Activated CD4-positive, alpha-beta T cell treated with anti-CD3 and anti-CD28 coated beads, Interleukin-2, amount 50 U/mL, for 48 hours (primary cell): Measurements from ENCODE around the gene PTER.
A peak's percentile ranks its signal among the peaks of the same experiment; 100 is the strongest.

Experiments
- DNase-seq, 2 experiments: peaks; one replicate each; pipeline ENCODE4 v3.0.0-alpha.2; 2020

The PTER gene

GRCh38 chr10:16436758-16437539 lies at the start of gene PTER:
Gene PTER, plus strand, starts transcription at chr10:16437010. Its CDS starts 47,375 bp downstream, at chr10:16484385.
- DNase-seq = peak; percentile 100

GRCh38 chr10:16392531-16393069 lies 44.2 kb upstream of the PTER start:
- no peak for DNase-seq

- DNase-seq = no peak
These were observed 43.4 kb upstream of the PTER start for GRCh38 chr10:16393271-16393858.

DNA sequence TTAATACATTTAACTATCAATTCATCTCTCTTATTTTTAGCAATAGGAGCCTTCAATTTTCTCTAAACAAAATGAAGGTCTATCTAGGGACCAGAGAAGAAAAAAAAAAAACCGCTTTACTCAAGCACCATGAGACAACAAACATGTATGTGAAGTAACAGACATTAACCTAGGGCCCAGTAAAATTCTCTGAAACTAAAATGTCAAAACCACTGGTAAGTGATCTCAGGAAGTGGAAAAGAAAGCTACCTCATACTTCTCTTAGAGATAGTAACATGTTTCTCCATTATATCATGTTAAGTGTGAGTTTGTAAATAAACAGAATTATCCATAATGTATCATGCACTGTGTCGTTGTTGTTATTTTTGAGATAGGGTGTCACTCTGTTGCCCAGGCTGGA lies 35.4 kb upstream of the PTER start:
- no peak for DNase-seq

GRCh38 chr10:16408379-16408778 lies 28.4 kb upstream of the PTER start:
- no peak for DNase-seq

DNA sequence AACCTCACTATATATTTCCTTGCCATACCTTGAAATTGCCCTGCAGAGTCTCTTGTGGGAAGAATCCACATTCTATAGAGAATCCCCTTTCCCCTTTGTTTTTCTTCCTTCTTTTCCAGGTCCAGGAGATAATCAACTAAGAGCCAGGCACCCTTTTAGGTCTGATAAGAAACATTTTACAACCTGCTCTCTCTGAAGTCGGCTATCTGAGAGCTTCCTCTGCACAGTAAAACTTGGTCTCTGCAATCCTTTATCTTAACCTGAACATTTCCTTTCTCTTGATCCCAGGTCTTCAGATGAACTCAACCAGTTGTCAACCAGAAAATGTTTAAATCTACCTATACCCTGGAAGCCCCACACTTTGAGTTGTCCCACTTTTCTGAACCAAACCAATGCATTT lies 19.5 kb upstream of the PTER start:
- DNase-seq = no peak

DNA sequence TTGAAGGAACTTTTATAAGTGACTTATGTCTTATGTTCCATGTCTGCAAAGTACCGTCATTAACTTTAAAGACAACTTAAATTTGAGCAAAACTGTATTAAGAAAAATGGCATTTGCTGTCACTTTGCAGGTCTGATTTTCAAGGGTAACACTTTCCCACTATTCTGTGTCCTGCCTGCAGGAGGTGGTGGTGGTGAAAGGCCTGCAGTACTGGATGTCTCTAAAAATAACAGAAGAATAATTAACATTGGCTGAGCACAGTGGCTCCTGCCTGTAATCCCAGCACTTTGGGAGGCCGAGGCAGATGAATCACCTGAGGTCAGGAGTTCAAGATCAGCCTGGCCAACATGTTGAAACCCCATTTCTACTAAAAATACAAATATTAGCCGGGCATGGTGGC lies 13.2 kb upstream of the PTER start:
- DNase-seq = no peak

GRCh38 chr10:16425449-16425848 lies 11.4 kb upstream of the PTER start:
- no peak for DNase-seq

GRCh38 chr10:16429539-16429938 lies 7.3 kb upstream of the PTER start:
- DNase-seq = no peak

- peak in 1 of 2 experiments; percentile 33 for DNase-seq
These were observed 448 bp upstream of the PTER start for GRCh38 chr10:16436367-16436757.

DNA sequence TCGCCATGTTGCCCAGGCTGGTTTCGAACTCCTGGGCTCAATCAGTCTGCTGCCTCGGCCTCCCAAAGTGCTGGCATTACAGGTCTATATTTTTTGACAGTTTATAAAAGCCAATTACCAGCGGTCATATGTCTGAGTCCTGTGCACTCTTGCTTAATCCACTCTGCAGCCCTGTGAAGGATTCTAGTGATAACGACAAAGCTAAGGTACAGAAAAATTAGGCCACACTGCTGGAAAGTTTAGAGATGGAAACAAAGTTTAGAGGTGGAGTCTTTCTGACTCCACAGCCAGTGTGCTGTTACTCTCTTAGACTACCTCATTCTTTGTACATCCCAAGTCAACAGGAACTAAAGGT lies 707 bp downstream of the PTER start:
- DNase-seq = no peak

DNA sequence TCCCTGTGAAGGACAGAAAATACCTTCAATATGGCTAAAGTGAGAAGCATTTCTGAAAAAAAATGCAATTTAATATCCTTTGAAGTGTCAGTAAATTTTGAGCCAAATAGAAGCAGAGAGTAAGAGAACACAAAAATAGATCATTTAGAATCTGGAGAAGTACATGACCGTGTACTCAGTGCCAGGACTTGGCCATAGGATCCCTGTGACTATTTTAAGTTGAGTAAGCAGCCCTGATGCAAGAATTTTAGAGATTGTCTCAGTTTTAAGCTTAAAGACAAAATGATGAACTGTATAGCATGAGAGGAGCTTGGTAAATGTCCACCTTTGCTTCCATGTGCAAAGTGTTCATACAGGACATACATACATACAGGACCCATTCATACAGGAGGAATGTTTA lies 2.5 kb downstream of the PTER start:
- DNase-seq = no peak

DNA sequence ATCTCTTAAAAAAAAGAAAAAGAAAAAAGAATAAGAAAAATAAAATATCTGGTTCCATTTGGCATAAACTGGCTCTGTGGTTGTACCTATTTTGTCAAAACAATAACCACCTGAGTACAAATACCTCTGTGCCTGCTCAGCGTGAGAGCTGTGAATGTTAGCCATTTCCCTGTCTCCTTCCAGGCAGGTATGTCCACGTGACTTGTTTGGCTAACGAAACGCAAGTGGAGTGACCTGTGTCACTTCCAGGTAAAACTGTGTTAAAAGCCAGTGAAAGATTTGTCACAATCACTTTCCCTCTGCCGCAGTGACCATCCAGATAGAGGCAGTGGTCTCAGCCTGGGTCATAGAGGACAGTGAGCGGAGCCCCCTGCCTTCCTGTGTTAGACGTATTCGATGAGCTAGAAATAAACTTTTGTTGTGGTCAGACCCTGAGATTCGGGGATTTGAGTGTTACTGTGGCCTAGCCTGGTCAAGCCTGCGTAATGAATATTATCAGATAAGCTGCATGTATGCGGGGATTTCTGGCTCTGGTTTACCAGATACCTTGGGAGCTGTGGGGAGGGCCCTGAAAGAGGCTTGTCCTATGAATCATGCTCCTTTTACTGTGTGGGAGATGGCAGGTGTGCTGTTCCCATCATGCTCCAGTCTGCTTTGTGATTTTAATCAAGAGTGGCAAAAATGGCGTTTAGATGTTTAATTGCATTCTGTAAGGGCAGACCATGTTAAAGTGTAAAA lies 3.8 kb downstream of the PTER start:
- peak; percentile 16 to 33 for DNase-seq

- no peak for DNase-seq
These were observed 4.5 kb downstream of the PTER start for GRCh38 chr10:16441173-16441840.

GRCh38 chr10:16442914-16443313 lies 6.1 kb downstream of the PTER start:
- DNase-seq = no peak

DNA sequence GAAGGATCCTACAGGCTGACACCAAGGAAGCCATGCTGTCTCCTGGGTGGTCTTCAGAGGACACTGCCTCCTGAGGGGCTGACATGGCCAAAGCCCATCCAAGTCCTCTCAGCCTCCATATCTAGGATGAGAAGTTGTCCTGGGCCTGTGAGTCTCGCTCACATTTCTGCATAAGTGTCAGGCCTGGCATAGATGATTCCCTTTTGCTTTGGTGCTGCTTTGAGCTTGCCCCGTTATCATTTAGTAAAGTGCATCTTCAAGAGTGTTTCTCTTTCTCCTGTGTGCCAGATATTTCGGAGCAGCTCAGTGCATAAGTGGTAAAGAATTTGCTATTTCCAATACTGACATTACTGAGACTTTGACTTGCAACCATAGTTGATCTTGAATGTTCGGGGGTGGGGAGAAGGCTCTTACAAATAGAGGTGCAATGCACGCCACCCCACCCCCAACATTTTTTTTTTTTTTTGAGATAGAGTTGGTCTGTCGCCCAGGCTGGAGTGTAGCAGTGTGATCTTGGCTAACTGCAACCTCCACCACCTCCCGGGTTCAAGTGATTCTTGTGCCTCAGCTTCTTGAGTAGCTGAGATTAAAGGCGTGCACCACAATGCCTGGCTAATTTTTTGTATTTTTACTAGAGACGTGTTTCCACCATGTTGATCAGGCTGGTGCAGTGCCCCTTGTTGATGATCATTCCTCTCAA lies 9.1 kb downstream of the PTER start:
- no peak for DNase-seq

GRCh38 chr10:16449454-16449853 lies 12.6 kb downstream of the PTER start:
- DNase-seq = no peak

GRCh38 chr10:16458166-16458955 lies 21.6 kb downstream of the PTER start:
- DNase-seq = no peak

GRCh38 chr10:16459423-16459939 lies 22.7 kb downstream of the PTER start:
- DNase-seq = no peak

DNA sequence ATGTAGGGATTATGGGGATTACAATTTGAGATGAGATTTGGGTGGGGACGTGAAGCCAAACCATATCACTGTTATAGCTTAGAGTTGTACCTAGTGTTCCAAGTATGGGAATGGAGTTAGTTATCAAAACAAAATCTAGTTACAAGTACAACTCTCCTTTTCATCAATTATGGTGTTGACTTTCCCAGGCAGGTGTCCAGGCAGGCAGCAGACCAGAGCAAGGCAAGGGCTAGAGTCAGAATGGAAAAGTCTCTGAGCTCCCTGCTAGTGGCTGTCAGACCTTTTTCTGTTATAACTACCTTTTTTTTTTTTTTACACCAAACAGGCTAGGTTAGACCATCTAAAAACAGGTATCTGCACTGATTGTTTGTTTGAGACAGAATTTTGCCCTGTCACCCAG lies 29.2 kb downstream of the PTER start:
- no peak for DNase-seq

DNA sequence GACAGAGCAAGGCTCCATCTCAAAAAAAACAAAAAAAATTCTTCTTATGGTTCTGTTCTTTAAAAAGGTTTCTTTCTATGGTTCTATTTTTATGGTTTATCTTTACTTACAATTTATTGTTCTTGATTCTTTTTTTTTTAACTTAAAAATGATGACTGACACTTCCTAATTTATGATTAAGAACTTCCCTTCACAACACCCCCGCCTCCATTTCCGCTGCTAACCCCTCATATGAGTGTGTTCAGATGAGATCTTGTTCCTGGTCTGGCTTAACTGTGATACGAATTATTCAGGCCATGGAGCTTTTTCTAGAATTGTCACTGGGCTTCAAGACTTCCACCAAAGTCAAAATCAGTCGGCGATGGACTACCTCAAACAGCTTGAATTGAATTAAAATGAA lies 33.9 kb downstream of the PTER start:
- DNase-seq = peak; percentile 8 to 16

DNA sequence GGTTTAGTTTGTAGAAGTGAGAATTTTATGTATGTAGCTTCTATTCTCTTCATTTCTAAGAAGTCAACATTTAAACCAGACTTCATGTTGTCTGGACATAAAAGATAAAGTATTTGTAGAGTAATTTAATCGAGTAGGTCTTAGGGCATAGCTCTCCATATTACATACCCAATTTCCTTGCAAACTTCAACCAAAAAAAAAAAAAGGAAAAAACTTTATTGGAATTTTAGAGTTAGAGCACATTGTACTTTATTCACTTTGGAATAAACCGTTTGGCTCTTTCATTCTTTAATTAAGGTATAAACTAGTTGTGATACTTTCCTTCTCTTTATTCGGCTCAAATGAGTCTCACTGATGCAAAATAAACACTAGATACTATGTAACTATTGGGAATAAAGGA lies 36.0 kb downstream of the PTER start:
- no peak for DNase-seq
